HepG2 (cell line): ENCODE results near the gene TCF25. TPM values are rescaled to one million over a fixed set of nuclear protein-coding genes. Genes with fewer than 3 reads are reported as not detected.
A peak's percentile ranks its signal among the peaks of the same experiment; 100 is the strongest.

Source experiments
- CCAR2 ChIP-seq: fragments of 200-400 bp; formaldehyde crosslinking; optimal IDR thresholded peaks from 2 replicates; pipeline ENCODE3; 2018; ENCODE audit warnings: low read depth, mild to moderate bottlenecking, low read length, moderate library complexity
- CHCHD3 ChIP-seq: sonication (generic); formaldehyde crosslinking; IDR thresholded peaks from 2 replicates; pipeline ENCODE4 v1.8.0; 2022; ENCODE audit warnings: mild to moderate bottlenecking, missing genetic modification reagents, moderate library complexity
- CREB1 ChIP-seq, 2 experiments: fragments of 450-650 bp in 1 of 2; IDR thresholded peaks; 2 replicates each; pipeline ENCODE4 v1.6.1; 2016 to 2017; ENCODE audit warnings: control low read depth in 1 of 2, mild to moderate bottlenecking in 1 of 2, missing compliant biosample characterization in 1 of 2, missing genetic modification characterization in 1 of 2
- ESRRA ChIP-seq: sonication (generic); formaldehyde crosslinking; IDR thresholded peaks from 2 replicates; pipeline ENCODE4 v1.5.1; 2020; ENCODE audit warnings: mild to moderate bottlenecking, low read depth, missing genetic modification reagents
- JARID2 ChIP-seq: sonication (generic); formaldehyde crosslinking; IDR thresholded peaks from 2 replicates; pipeline ENCODE4 v1.8.1; 2023; ENCODE audit warnings: missing genetic modification reagents, inconsistent platforms; ENCODE audit not compliant: insufficient replicate concordance
- NPAS2 ChIP-seq: sonication (generic); formaldehyde crosslinking; IDR thresholded peaks from 2 replicates; pipeline ENCODE4 v1.8.0; 2022; ENCODE audit warnings: mild to moderate bottlenecking, missing genetic modification reagents, borderline replicate concordance
- NR2F2 ChIP-seq: IDR thresholded peaks from 2 replicates; pipeline ENCODE4 v1.6.1; 2012; ENCODE audit warnings: low read depth, inconsistent platforms, borderline replicate concordance
- POLR2G ChIP-seq: fragments of 200-400 bp; formaldehyde crosslinking; IDR thresholded peaks from 2 replicates; pipeline ENCODE4 v1.6.1; 2018; ENCODE audit warnings: mild to moderate bottlenecking, low read depth, low read length, moderate library complexity
- RARG ChIP-seq: sonication (generic); formaldehyde crosslinking; IDR thresholded peaks from 2 replicates; pipeline ENCODE4 v1.4.0; 2020; ENCODE audit warnings: low read depth, mild to moderate bottlenecking, missing genetic modification reagents
- RBFOX2 ChIP-seq: fragments of 200-400 bp; formaldehyde crosslinking; IDR thresholded peaks from 2 replicates; pipeline ENCODE4 v1.6.1; 2017; ENCODE audit warnings: low read depth, mild to moderate bottlenecking, low read length
- TEAD3 ChIP-seq: optimal IDR thresholded peaks from 2 replicates; pipeline ENCODE3; 2016; ENCODE audit warnings: borderline replicate concordance
- TMF1 ChIP-seq: sonication (generic); formaldehyde crosslinking; IDR thresholded peaks from 2 replicates; pipeline ENCODE4 v1.8.1; 2022; ENCODE audit warnings: low read depth, missing genetic modification reagents
- ZNF12 ChIP-seq: sonication (generic); formaldehyde crosslinking; IDR thresholded peaks from 2 replicates; pipeline ENCODE4 v1.5.0; 2020; ENCODE audit warnings: missing genetic modification reagents
- ZNF598 ChIP-seq: sonication (generic); formaldehyde crosslinking; IDR thresholded peaks from 2 replicates; pipeline ENCODE4 v1.5.1; 2020; ENCODE audit warnings: mild to moderate bottlenecking, missing genetic modification reagents, borderline replicate concordance
- polyA plus RNA-seq, 8 experiments: library from polyadenylated mRNA; depleted of rRNA in 3 of 8; stranded (reverse) in 7 of 8; unstranded in 1 of 8; fragments of >200 nt; fragmentation: Illumina TruSeq in 4 of 8; extraction: Trizol in 4 of 8; gene quantifications; 2 replicates each; pipeline versions ENCODE4 v1.2.1 to v1.2.3, GENCODE V29; 2011 to 2016; ENCODE audit warnings: low read depth in 4 of 8, missing spikeins in 1 of 8, mixed read lengths in 1 of 8; ENCODE audit not compliant: insufficient read depth in 1 of 8
- total RNA-seq, 5 experiments: library from RNA; depleted of rRNA; stranded (reverse); fragments of >200 nt; fragmentation: Illumina TruSeq; extraction: Trizol; gene quantifications; 2 replicates each; pipeline ENCODE4 v1.2.3, GENCODE V29; 2016; ENCODE audit warnings: low read depth in 1 of 5
- TF ChIP-seq, protein P1 (sequence below): sonication (generic); formaldehyde crosslinking; IDR thresholded peaks from 2 replicates; pipeline ENCODE4 v1.4.0; 2020; ENCODE audit warnings: mild to moderate bottlenecking, missing genetic modification reagents
- TF ChIP-seq, protein P2 (sequence below), 2 experiments: fragments of 450-650 bp in 1 of 2; sonication (generic) in 1 of 2; formaldehyde crosslinking in 1 of 2; IDR thresholded peaks; 2 replicates each; pipeline versions ENCODE4 v1.6.1 to v1.8.0; 2016 to 2022; ENCODE audit warnings: antibody characterized with exemption in 1 of 2, mild to moderate bottlenecking in 1 of 2, missing genetic modification reagents in 1 of 2
- TF ChIP-seq, protein P3 (sequence below): IDR thresholded peaks from 2 replicates; pipeline ENCODE4 v1.6.1; 2016; ENCODE audit warnings: mild to moderate bottlenecking, missing biosample characterization, missing genetic modification reagents

The TCF25 gene
- total and polyA plus RNA-seq, 2 of the 13 experiments (the other 11 are each of a cell fraction or from before 2014, with no cell fraction given): 138 to 206 TPM

DNA sequence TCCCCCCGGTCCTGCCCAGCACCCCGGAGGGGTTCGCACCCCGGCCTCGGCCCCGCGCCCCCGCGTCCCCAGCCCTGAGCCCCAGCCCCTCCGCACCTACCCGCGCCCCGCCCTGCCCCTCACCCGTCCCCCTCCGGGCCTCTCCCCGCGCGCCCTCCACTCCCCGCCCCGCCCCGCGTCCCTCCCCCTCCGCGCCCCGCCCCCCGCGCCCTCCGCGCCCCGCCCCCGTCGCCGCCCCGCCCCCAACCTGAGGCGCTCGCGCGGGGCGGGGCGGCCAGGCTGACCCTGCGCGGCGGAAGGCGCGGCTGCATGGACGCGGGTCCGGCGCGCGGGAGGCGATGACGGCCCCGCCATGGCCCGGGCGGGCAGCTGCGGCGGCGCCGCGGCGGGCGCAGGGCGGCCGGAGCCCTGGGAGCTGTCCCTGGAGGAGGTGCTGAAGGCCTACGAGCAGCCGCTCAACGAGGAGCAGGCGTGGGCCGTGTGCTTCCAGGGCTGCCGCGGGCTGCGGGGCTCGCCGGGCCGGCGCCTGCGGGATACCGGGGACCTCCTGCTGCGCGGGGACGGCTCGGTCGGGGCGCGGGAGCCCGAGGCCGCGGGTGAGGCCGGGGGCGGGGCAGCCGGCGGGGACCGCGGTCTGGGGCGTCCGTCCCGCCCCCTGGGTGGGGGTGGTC, 45.1 kb upstream of the TCF25 start, which contains the start of gene SPIRE2 (continued):
- TF ChIP-seq, protein P1, sequence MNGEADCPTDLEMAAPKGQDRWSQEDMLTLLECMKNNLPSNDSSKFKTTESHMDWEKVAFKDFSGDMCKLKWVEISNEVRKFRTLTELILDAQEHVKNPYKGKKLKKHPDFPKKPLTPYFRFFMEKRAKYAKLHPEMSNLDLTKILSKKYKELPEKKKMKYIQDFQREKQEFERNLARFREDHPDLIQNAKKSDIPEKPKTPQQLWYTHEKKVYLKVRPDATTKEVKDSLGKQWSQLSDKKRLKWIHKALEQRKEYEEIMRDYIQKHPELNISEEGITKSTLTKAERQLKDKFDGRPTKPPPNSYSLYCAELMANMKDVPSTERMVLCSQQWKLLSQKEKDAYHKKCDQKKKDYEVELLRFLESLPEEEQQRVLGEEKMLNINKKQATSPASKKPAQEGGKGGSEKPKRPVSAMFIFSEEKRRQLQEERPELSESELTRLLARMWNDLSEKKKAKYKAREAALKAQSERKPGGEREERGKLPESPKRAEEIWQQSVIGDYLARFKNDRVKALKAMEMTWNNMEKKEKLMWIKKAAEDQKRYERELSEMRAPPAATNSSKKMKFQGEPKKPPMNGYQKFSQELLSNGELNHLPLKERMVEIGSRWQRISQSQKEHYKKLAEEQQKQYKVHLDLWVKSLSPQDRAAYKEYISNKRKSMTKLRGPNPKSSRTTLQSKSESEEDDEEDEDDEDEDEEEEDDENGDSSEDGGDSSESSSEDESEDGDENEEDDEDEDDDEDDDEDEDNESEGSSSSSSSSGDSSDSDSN (CRISPR knock-in tag): 0 out of 2 replicates have a peak, but pooled peaks have one; percentile 12
- TF ChIP-seq NR2F2: peak; percentile 9; the same call in 1 of the 2 replicates
- TF ChIP-seq NPAS2 (CRISPR knock-in tag): no peak
- TF ChIP-seq, protein P2, sequence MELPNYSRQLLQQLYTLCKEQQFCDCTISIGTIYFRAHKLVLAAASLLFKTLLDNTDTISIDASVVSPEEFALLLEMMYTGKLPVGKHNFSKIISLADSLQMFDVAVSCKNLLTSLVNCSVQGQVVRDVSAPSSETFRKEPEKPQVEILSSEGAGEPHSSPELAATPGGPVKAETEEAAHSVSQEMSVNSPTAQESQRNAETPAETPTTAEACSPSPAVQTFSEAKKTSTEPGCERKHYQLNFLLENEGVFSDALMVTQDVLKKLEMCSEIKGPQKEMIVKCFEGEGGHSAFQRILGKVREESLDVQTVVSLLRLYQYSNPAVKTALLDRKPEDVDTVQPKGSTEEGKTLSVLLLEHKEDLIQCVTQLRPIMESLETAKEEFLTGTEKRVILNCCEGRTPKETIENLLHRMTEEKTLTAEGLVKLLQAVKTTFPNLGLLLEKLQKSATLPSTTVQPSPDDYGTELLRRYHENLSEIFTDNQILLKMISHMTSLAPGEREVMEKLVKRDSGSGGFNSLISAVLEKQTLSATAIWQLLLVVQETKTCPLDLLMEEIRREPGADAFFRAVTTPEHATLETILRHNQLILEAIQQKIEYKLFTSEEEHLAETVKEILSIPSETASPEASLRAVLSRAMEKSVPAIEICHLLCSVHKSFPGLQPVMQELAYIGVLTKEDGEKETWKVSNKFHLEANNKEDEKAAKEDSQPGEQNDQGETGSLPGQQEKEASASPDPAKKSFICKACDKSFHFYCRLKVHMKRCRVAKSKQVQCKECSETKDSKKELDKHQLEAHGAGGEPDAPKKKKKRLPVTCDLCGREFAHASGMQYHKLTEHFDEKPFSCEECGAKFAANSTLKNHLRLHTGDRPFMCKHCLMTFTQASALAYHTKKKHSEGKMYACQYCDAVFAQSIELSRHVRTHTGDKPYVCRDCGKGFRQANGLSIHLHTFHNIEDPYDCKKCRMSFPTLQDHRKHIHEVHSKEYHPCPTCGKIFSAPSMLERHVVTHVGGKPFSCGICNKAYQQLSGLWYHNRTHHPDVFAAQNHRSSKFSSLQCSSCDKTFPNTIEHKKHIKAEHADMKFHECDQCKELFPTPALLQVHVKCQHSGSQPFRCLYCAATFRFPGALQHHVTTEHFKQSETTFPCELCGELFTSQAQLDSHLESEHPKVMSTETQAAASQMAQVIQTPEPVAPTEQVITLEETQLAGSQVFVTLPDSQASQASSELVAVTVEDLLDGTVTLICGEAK (IDR thresholded peaks at IDR 0.05): no peak
- TF ChIP-seq, protein P2 (CRISPR knock-in tag; IDR thresholded peaks at IDR 0.05): no peak
- TF ChIP-seq ZNF12 (CRISPR knock-in tag): no peak
- TF ChIP-seq RBFOX2: peak; percentile 66
- no peak; the same call in 1 of the 2 replicates for TF ChIP-seq CREB1 (IDR thresholded peaks at IDR 0.05)
- TF ChIP-seq CREB1 (CRISPR knock-in tag; IDR thresholded peaks at IDR 0.05): no peak
- no peak for TF ChIP-seq ZNF598 (CRISPR knock-in tag)
- no peak for TF ChIP-seq ESRRA (CRISPR knock-in tag)
- TF ChIP-seq, protein P3, sequence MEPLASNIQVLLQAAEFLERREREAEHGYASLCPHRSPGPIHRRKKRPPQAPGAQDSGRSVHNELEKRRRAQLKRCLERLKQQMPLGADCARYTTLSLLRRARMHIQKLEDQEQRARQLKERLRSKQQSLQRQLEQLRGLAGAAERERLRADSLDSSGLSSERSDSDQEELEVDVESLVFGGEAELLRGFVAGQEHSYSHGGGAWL (CRISPR knock-in tag): no peak
- TF ChIP-seq TMF1: peak; percentile 77
- TF ChIP-seq CCAR2: no peak
- no peak for TF ChIP-seq JARID2 (CRISPR knock-in tag)
- TF ChIP-seq CHCHD3 (CRISPR knock-in tag): 0 out of 2 replicates have a peak, but pooled peaks have one; percentile 29
- no peak for TF ChIP-seq TEAD3
- TF ChIP-seq POLR2G: peak; percentile 39
- TF ChIP-seq RARG: no peak
